Mammary epithelial cell (primary cell): ENCODE results near the gene LRRC34.

Source experiments
- CTCF ChIP-seq, 2 donors: IDR thresholded peaks in 1 of 2; conservative IDR thresholded peaks in 1 of 2; 2 replicates each; pipeline ENCODE4 v1.5.1; 2011 to 2012; ENCODE audit warnings: inconsistent platforms in 2 of 2, low read length in 2 of 2, mild to moderate bottlenecking in 2 of 2, control low read depth in 1 of 2, low read depth in 1 of 2; ENCODE audit not compliant: insufficient read depth in 1 of 2; ENCODE audit errors: extremely low read depth in 1 of 2
- EZH2 ChIP-seq: IDR thresholded peaks from 2 replicates; pipeline ENCODE4 v1.6.1; 2012; ENCODE audit warnings: low read length, inconsistent platforms, borderline replicate concordance

GRCh38 chr3:169827712-169828111, 15.0 kb upstream of the LRRC34 start:
- TF ChIP-seq CTCF (conservative IDR thresholded peaks at IDR 0.05 in 1 of 2, IDR thresholded peaks at IDR 0.05 in 1 of 2; ENCODE audit: extremely low read depth in 1 of 2, insufficient read depth in 1 of 2, low read depth in 1 of 2, low read length in 2 of 2), result no peak
- no peak for TF ChIP-seq EZH2
